ENCODE measurements around the gene ADAMTS14. TPM values are rescaled to one million over a fixed set of nuclear protein-coding genes. Genes with fewer than 3 reads are reported as not detected.
"Not testable (repeated sequence)": the region's sequence is repeated elsewhere in the genome, so short reads cannot be mapped to it uniquely, and the experiment has no call there.

Gene ADAMTS14
- polyA plus RNA-seq, 3 donors: 0.69 to 0.79 (median 0.72) TPM

GRCh38 chr10:70768026-70768685 is 95.8 kb downstream of the ADAMTS14 start:
- DNase-seq (ENCODE audit: low read depth in 3 of 3, low spot score in 2 of 3): not testable (repeated sequence)

GRCh38 chr10:70769121-70769520 is 96.8 kb downstream of the ADAMTS14 start:
- DNase-seq (ENCODE audit: low read depth in 3 of 3, low spot score in 2 of 3): no peak

- DNase-seq (ENCODE audit: low read depth in 3 of 3, low spot score in 2 of 3): no peak
Measured at GRCh38 chr10:70770001-70770400, 97.7 kb downstream of the ADAMTS14 start.

- DNase-seq (ENCODE audit: low read depth in 3 of 3, low spot score in 2 of 3): not testable (repeated sequence)
Measured at GRCh38 chr10:70770516-70770915, 98.2 kb downstream of the ADAMTS14 start.

- DNase-seq (ENCODE audit: low read depth in 3 of 3, low spot score in 2 of 3): no peak
Measured at GRCh38 chr10:70771311-70772194, 99.2 kb downstream of the ADAMTS14 start.

GRCh38 chr10:70772627-70773026 is 100.3 kb downstream of the ADAMTS14 start:
- DNase-seq (ENCODE audit: low read depth in 3 of 3, low spot score in 2 of 3): no peak

DNA sequence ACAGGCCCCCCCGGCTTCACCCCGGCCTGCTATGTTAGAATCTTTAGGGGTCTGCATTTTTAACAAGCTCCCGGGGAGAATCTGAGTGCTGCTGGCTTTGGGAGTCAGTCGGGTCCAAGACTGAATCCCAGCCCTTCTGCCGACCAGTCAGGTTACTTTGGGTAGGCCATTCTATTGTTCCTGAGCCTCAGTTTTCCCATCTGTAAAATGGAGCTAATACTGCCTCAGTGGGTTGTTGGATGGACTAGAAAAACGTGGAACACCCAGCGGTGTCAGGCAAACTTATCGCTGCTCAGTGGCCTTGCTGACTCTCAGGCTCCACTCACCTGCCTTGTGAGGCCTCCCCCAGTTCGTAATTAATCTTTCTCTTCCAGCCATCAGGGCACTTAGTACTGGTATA is 101.2 kb downstream of the ADAMTS14 start:
- no peak for DNase-seq (ENCODE audit: low read depth in 3 of 3, low spot score in 2 of 3)

- DNase-seq (ENCODE audit: low read depth in 3 of 3, low spot score in 2 of 3): no peak
Measured at GRCh38 chr10:70773965-70774809, 101.9 kb downstream of the ADAMTS14 start.

DNA sequence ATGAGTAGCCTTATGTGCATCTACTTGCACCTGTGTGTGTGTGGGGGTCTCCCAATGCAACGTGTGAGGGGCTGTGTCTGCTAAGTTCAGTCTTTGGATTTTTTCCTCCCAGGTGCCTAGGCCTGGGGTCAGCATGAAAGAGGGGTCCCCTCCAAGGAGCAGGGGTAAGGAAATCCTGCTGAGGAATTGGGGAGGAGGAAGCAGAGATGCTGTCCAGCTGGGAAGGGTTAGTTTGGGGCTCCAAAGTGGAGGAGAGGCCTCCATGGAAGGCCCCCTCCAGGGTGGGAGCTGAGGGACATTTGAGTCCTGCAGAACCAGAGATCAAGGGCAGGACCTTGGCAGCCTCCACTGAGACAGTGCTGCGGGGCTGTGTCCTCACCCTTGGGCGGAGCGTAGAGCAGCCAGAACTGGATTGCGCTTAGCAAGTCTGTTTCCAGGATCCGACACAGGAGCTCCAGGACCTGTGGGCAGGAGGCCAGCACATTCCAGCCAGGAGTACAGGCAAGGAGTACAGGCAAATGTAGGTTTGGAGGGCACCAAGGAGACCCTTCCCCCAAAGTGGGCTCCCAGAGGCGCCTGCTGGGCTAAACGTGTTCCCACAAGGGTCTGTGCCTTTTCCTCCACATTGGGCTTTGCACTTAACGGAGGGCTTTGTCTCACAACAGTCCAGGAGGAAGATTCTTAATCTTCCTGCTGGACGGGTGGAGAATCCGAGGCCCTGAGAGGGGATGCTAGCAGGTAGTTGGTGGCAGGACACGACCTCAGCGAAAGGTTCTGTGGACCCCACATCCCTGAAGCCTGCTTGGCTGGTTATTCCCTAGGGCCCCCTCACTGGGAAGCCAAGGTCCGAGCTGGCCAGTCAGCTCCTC is 102.7 kb downstream of the ADAMTS14 start:
- no peak for DNase-seq (ENCODE audit: low read depth in 3 of 3, low spot score in 2 of 3)

- DNase-seq (ENCODE audit: low read depth in 3 of 3, low spot score in 2 of 3): no peak
Measured at GRCh38 chr10:70775679-70776454, 103.6 kb downstream of the ADAMTS14 start.

GRCh38 chr10:70776455-70777005 is 104.2 kb downstream of the ADAMTS14 start:
- DNase-seq (ENCODE audit: low read depth in 3 of 3, low spot score in 2 of 3): no peak

DNA sequence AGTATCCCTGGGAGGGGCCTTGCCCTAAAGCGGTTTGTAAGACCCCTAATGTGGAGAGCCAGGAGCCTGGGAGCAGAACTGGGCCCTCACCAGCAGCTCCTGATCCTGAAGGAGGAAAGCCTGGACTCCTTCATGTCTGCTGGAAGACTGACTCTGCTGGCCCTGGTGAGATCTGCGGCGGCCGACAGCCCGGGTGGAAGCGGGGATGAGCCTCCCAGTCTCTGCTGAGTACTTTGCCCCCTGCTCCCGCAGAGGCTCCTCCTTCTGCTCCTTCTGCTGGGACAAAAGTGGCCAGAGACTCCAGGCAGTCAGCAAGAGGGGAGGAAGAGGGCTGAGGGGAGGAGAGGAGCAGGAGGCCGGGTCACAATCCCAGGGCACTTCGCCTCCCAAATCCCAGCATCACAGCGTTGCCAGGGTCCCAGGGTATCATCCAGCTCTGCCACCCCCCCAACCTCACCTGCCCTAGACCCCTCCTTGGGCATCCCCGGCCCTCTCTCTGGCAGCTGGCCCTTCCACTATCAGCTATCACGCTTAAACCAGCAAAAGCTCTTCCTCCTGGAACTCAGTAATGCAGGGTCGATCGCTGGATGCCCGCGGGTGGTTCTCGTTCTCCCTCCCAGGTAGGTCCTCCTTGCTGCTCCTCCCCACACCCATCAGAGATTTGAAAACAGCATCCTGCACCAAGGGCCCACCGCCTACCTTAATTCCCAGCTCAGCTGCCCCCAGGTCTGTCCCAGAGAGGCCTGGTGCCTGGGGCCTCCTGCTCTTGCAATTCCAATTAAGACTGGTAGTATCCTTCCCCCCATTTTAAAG is 105.0 kb downstream of the ADAMTS14 start:
- DNase-seq (ENCODE audit: low read depth in 3 of 3, low spot score in 2 of 3): no peak

GRCh38 chr10:70778267-70778924 is 106.1 kb downstream of the ADAMTS14 start:
- DNase-seq (ENCODE audit: low read depth in 3 of 3, low spot score in 2 of 3): no peak

- no peak for DNase-seq (ENCODE audit: low read depth in 3 of 3, low spot score in 2 of 3)
Measured at GRCh38 chr10:70779088-70779487, 106.8 kb downstream of the ADAMTS14 start.

- DNase-seq (ENCODE audit: low read depth in 3 of 3, low spot score in 2 of 3): no peak
Measured at GRCh38 chr10:70779511-70780369, 107.4 kb downstream of the ADAMTS14 start.

GRCh38 chr10:70780370-70780760 is 108.1 kb downstream of the ADAMTS14 start:
- no peak for DNase-seq (ENCODE audit: low read depth in 3 of 3, low spot score in 2 of 3)

GRCh38 chr10:70780772-70781171 is 108.5 kb downstream of the ADAMTS14 start:
- no peak for DNase-seq (ENCODE audit: low read depth in 3 of 3, low spot score in 2 of 3)

Measured in right renal cortex interstitium (tissue), 3 donors.